HFF-Myc (cell line): ENCODE results near the gene PPP2CA.

Experiments used
- DNase-seq: peaks from one replicate; pipeline ENCODE4 v3.0.0-alpha.2; 2011; ENCODE audit warnings: low read depth; ENCODE audit errors: extremely low read depth
- H3K4me3 ChIP-seq: replicated peaks from 2 replicates; pipeline ENCODE4 v1.5.1; 2011; ENCODE audit warnings: low read depth, mild to moderate bottlenecking, control low read depth, low read length
- CTCF ChIP-seq: IDR thresholded peaks from 2 replicates; pipeline ENCODE4 v1.5.1; 2012; ENCODE audit warnings: mild to moderate bottlenecking, low read depth, low read length, control low read depth; ENCODE audit errors: missing control alignments

Gene PPP2CA

GRCh38 chr5:134245101-134245604, 19.3 kb upstream of the PPP2CA start:
- TF ChIP-seq CTCF, result no peak
- no peak overlapping the region for H3K4me3 ChIP-seq
- DNase-seq, result peak; percentile 50

GRCh38 chr5:134242146-134242545, 16.3 kb upstream of the PPP2CA start:
- no peak overlapping the region for H3K4me3 ChIP-seq
- no peak for DNase-seq
- TF ChIP-seq CTCF, result no peak

GRCh38 chr5:134240421-134240962, 14.6 kb upstream of the PPP2CA start:
- H3K4me3 ChIP-seq, result no peak overlapping the region
- TF ChIP-seq CTCF, result no peak
- no peak for DNase-seq

GRCh38 chr5:134236820-134237219, 10.9 kb upstream of the PPP2CA start:
- no peak overlapping the region for H3K4me3 ChIP-seq
- DNase-seq, result no peak
- no peak for TF ChIP-seq CTCF

- DNase-seq, result no peak
- H3K4me3 ChIP-seq, result no peak overlapping the region
- TF ChIP-seq CTCF, result no peak
Observed at GRCh38 chr5:134236318-134236717, 10.4 kb upstream of the PPP2CA start.

GRCh38 chr5:134228624-134229023, 2.8 kb upstream of the PPP2CA start:
- DNase-seq, result no peak
- no peak overlapping the region for H3K4me3 ChIP-seq
- TF ChIP-seq CTCF, result no peak

- TF ChIP-seq CTCF, result no peak
- H3K4me3 ChIP-seq, result no peak overlapping the region
- DNase-seq, result no peak
Observed at GRCh38 chr5:134227776-134228175, 1.9 kb upstream of the PPP2CA start.
